LoVo (cell line): ENCODE data around the gene BMPR1B.
A peak's percentile ranks its signal among the peaks of the same experiment; 100 is the strongest.
"Not testable (repeated sequence)": the region's sequence is repeated elsewhere in the genome, so short reads cannot be mapped to it uniquely, and the experiment has no call there.

Experiments
- DNase-seq: peaks from one replicate; pipeline ENCODE4 v3.0.0-alpha.2; 2016; ENCODE audit warnings: low spot score

The BMPR1B gene

DNA sequence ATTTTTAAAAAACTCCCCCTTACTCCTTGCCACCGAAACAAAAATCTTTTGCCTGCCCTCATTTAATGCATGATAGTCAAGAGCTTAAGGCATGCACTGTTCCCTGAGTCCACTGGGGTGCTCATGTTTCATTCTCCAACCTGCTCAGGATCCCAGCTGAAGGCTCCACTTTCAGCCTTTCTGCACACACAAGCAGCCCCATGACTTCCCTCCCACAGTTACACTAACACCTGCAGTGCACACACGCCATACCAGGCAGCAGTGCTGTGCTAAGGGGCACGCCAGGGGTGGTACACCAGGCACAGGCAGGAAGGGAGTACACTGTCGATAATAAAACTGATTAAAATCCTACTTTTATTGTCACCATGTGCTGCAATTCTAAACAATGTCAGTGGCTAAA is 385.2 kb downstream of the BMPR1B start:
- no peak for DNase-seq

DNA sequence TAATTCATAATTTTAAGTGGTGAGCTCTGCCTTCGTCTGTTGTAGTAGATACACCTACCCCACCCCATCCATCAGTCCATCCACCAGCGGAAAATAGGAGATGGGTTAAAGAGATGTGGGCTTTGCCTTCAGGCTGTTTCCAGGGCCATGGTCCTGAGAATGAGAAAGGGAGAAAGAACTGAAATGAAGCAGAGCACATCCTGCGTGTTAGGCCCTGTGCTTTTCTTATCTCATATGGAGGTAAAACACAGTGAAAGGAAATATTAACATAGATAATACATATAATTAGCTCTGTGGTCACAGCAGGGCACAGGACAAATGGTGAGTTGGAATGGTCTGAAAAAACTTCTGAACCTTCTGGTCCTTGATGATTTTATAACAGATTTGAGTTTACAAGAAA is 393.5 kb downstream of the BMPR1B start:
- DNase-seq = no peak

DNA sequence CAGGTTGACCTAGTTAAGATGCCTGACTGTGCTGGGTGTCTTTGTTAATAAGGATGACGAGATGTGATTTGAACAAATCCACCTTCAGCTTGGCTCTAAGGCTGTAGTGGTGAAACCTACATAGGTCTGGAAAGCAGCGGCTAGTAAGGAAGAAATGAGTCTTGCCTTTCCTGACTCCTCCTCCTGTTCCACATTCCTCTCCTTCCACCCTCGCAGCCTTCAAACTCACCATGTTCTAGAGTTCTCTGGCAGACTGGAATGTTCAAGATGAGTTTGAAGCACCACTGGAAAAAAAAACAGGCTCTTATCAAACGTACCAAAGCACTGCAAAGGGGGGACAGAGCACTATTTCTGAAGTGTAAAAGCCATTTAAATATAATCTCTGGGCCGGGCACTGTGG is 395.4 kb downstream of the BMPR1B start:
- DNase-seq = no peak

DNA sequence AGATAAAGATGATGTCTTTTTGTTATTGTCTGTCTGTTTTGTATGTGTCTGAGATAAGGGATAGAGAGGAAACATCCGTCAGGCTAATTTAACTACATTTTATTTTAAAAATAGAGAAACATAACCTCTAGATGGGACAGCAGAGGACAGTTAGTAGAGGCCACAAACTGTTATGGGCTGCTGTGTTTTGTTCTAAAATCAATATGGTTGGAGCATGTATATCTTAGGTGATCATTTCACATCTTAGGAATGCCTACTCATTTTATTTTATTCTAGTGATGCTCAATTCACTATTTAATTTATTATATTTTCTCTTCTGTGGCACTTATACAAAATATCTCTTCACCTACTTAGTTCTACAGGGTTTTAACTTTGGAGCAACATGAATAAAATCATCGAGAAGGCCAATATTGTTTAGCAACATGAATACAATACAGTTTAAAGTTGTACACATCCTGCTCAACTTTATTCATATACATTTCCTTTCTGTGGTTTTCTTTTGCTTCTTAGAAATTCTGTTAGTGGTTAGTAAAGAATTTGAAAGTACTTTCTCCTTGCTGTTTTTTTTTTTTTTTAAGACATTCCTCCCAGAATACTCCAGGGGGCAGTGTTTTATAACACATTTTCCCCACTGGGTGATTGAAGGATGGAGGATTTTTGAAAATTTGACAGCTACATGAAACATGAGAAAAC is 398.1 kb downstream of the BMPR1B start:
- DNase-seq = no peak

DNA sequence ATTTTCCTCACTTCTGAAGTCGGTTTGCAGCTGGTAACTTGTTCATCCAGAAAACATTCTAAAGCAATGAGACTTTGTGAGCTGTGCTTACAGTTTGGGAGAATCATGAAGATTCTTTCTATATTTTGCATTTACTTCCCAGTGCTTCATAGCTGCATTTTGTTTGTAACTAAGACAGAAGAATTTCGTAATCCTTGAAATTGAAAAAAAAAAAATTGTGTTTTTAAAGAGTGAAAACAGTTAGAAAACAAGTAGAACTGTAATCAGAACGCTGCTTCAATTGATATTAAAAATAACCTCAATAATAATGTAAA is 398.7 kb downstream of the BMPR1B start:
- no peak for DNase-seq

DNA sequence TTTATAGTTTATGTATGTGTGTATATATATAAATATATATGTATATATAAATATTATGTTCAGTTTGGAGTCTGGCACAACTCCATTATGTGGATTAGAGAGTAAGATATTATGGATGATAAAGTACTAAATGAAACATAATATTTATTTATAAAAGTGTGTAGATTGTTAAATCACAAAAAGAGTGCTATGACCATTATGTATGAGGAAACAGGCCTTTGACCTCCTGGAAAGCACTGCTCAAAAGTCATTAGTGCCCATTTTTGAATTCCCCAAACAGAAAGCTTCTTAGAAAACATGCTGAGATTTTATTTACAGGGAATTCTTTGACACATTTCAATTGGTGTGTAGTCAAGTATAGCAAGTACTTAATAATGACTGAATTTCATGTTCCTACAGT is 399.8 kb downstream of the BMPR1B start:
- no peak for DNase-seq

DNA sequence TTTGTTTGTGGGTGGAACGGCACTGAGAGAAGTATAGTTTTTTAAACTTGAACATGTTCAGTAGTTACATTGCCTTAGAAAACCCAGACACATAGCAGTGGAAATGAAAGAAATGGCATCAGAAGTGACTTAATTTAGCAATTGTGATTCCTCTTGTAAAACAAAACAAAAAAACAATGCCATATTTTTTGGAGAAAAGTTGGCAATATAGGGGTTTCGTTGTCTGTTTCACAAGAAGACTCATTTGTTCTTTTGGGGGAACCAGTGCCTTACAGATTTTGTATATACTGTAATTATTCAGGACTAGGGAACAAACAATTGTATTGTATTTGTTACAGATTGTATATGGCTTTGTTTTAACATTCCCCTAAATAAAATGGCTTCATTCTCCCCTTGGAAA is 400.3 kb downstream of the BMPR1B start:
- no peak for DNase-seq

DNA sequence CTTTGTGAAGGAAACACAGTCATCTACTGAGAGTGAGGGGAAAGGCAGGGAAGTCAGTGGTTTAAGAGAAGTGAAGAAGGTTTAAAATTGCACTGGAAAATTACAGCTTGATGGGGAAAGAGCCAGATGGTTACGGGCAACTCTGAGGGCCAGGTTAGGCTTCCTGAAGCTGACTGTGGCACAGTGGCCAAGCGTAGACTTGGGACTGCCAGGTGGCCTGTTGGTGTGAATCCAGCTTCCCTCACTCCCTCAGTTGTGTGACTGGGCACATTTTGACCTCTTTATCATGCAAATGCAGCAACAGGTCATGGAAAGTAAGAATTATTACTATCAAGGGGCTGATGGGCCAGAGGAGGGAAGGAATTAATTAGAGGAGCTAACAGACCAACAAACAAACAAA is 400.9 kb downstream of the BMPR1B start:
- DNase-seq = no peak

DNA sequence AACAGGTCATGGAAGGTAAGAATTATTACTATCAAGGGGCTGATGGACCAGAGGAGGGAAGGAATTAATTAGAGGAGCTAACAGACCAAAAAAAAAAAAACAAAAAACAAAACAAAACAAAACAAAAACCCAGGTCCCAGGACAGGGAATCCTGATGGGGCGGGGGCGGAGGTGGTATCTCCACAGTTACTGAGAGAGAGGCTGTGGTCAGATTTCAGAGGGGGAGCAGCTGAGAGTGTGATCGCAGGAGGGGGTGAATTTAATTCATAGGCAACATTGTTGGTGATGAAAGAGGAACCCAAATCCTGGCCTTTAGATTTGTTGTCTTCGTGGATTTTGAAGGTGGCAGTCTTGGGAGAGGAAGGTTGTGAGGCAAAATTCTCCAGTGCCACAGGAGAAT is 401.6 kb downstream of the BMPR1B start:
- no peak for DNase-seq

DNA sequence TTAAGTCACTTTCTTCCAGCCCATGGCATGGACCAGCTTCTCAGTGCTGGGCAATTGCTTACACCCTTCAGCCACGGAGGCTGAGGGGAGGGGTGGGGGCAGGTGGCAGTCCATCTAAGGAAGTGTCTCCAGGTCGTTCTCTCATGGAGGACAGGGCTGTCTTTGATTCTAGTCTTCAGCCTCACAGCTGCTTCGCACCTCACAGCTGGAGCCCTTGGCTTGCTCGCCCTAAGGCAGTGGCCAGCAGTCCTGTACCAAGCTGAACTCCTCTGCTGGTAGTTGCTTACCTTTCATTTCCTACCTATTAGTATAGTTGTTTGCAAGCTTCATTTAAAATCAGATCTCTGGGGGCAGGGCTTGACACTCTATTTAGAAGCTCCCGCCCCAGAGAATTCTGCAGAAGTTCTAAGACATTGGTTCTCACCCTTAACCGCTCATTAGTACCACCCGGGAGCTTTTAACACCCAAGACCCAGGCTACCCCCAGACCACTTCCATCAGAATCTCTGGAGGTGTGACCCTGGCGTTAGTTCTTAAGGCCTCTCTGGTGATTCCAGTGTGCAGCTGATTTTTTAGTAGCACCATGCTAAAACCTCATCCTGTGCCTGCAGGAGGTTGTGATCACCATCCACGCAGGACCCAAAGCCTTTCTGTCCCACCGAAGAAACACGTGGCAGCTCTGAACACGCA is 404.2 kb downstream of the BMPR1B start:
- no peak for DNase-seq

DNA sequence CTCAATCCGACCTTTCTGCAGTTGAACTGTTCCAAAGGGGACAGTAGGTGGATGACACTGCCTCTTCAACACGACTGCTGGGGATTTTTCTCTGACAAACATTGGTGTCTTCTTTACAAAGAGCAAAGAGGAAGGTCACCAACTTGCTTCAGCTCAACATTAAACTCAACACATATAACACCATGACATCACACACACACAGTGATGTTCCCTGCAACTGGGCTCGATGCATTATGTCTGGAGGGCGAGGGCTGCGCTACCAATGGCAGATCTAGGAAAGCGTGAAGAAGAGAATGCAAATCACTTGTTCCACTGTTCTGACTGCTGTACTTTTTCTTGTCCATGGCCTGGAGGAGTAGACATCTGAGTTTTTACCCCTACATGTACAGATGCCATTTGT is 405.1 kb downstream of the BMPR1B start:
- DNase-seq = no peak

DNA sequence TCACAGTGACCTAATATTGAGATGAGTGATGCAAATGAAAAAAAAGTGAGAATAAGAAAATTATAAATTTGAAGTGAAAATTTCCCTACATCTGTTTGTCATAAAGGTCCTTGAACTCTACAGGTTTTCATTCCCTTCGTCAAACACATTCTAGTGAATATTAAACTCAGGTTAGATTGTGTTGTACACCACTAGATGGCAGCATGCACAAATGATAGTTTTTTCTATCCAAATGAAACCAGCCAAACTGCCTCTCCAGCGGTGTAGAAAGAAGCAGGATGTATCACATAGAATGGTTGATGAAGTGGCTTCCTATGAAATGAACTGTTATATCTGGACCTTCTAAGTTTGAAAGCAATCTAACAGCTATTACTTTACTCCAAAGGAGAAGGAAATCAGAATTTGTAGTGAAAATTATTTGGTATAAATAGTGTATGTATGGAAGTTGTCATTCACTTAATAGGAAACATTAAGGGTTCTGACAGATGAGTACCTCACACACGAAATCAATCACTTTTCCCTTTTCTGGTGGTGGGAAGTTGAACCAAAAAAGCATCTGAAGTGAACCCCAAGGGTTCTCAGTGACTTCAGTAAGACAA is 408.3 kb downstream of the BMPR1B start:
- peak; percentile 74 for DNase-seq

DNA sequence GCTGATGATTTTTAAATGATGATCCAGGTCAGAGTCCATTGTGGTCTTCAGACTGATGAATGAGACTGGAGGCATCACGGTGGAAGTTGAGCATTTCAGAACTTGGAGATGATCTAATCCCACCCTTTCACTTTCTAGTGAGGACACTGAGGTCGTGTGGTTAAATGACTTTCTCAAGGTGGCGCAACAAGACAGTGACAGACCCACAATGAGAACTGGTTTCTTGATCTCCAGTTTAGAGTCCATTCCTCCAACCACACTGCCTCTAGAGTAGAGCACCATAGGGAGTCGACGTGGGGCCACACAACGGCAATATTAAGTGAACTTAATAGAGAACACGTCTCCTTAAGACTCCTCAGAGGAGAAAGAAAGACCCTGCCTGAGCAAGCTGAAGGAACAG is 410.1 kb downstream of the BMPR1B start:
- DNase-seq = no peak

DNA sequence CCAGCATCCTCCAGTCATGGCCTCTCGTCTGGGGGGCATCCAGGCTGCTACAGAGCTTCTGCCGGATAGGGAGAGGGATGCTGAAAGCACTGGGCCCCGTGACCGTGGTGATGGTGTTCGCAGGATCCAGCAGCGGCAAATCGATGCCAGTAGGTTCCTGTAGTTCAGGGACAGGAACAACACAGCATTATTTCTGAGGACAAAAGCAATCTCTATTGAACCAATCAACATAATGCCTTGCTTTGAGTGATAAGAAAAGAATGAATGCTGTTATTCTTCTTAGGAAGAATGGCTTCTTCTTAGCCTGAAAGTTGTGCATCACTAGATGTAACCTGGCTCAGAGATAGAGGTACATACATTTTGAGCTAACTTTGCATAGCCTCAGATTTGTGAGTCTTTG is 412.4 kb downstream of the BMPR1B start:
- no peak for DNase-seq

DNA sequence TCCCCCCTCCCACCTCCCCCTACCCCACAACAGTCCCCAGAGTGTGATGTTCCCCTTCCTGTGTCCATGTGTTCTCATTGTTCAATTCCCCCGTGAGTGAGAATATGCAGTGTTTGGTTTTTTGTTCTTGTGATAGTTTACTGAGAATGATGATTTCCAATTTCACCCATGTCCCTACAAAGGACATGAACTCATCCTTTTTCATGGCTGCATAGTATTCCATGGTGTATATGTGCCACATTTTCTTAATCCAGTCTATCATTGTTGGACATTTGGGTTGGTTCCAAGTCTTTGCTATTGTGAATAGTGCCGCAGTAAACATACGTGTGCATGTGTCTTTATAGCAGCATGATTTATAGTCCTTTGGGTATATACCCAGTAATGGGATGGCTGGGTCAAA is 413.6 kb downstream of the BMPR1B start:
- DNase-seq = not testable (repeated sequence)

DNA sequence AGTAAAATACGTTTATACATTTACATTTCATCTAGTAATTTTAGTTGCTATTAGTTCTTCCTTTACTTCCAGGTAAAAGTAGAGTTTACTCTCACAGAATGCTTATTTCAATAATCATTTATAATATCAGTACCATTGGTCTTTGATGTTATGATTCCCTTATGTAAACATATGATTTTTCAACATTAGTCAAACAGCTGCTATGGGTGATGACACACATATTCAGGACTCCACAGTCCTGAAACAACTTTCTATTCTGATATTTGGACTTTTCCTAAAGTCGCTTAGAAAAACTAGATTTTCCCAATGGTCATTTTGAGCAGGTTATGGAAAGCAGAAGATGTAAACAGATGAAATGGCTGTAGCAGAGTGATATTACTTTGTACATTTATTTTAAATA is 421.2 kb downstream of the BMPR1B start:
- DNase-seq = no peak

DNA sequence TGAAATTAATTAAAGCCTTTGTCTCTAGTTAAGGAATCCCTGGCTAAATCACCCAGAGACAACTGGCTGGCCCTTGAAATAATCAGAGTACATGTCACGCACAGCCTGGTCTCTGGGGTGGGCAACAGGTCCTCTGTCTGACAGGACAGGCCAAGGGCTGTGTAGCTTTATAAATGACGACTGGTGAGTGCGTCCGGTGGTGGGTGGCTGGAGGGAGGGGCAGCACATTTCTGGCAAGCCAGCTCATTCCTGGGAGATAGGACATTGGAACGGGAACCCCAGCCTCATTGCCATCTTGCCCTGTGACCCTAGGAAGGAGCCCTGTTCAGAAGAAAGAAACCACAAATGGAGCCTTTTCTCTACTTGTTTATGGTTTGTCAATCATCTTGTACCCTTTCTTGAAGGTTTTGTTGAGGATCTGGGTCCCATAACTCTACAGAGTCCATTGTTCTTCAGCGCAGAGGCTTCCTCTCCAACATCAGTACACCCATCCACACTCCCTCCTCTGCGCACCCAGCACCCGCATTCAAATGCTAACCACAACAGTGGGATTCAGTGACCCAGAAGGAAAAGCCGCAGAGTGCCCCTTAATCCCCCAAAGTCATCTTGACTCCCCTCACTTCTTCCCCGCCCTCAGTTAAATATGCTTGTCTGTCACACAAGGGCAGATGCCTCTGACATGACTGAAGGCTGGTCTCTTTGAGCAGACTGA is 422.9 kb downstream of the BMPR1B start:
- no peak for DNase-seq

DNA sequence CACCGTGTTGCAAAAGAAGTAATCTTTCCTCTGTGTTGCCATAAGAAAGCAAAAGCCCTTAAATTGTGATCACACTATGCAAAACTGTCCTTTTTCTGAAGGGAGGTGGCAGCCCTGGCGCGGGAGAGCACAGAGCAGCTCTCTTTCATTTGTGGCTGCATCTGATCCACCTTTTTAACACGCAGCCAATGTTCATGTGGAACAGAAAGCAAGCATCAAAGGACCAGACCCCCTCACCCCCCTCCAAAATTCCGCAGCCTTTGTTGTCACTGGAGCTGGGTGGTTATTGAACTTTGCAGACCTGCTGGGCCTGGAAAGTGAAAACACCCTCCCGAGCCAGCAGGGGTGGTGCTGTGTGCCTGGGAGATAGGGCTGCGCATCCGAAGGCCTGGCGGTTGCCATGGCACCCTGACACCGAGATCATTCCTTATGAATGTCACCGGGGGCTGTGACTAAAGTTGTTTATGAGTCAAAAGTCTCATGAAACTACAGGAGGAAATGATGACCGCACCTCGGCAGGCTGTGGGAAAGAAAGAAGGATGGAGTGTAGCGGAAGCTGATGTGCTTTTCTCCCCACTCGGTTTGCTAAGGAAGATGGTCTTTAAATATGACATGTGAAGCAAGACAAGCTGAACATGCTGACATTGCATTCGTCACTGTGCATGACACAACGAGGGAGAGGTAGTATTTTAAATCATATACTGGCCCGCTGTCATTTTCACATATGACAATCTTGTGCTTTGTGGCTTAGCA is 423.7 kb downstream of the BMPR1B start:
- no peak for DNase-seq

DNA sequence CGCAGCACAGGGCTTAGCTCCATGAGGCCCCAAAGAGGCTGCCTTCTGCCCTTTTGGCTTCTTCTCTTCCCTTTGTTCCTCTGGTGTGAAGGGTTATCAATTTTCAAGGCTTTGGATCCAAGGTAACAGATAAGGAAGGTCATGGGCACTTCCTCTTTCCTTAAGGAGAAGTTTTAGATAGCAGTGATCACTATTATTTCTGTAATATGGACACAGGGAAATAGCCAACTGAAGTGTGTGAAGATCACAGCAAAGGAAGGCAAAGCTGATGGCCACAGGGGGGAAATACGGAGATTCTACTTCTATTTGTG is 424.2 kb downstream of the BMPR1B start:
- no peak for DNase-seq

DNA sequence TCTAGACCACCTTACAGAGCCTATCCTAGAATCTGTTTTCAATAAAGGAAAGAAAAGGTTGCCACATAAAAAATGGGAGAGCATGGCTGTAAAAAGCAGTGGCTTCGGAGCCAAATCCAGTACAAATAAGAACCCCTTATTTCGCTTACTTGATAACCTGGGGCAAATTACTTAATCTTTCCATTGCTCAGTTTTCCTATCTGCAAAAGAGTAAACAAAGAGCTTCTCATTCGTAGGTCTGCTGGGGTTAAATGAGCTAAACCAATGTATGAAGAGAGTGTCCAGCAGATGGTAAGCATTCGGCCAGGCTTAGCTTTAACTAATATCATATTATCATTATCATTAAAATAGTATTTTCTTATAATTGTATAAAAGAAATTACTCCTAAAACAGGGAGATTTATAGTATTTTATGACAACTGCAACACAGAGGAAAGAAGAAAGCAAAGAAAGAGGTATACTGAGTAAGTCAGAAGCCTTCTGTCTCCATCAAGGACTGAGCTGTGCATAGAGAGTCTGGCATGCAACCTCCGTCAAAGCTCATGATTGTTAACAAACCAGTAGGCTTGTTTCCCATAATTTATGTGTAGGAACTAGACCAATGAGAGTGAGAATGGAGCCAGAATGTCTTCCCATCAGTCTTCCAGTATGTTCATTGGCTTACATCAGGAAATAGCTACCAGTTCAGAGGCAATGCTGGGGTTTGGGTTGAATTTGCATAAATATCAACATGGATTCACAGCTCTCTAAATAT is 426.1 kb downstream of the BMPR1B start:
- DNase-seq = no peak

DNA sequence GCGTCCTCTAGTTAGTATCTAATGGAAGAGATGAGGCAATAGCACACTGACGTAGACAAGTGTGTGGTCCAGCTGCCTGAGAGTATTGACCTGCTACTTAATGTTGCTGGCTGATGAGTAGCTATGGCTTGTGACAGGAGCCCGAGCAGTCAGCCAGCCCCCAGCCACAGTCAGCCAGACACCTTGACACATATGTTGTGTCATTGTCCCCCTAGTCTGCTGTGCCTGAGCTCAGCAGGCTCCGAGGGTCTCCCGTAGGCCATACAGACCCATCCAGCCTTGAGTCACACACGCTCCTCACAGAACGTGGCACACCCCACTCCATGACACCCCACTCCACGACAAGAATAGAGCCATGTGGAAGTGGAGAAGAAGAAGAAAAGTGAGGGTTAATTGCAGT is 428.9 kb downstream of the BMPR1B start:
- DNase-seq = no peak
